GM13977 (cell line): Measurements from ENCODE around the gene RPL7A.
"Not testable (repeated sequence)": the region's sequence is repeated elsewhere in the genome, so short reads cannot be mapped to it uniquely, and the experiment has no call there.

Experiments used
- DNase-seq: peaks from one replicate; pipeline ENCODE4 v3.0.0; 2012; ENCODE audit warnings: low spot score
- CTCF ChIP-seq: IDR thresholded peaks from 2 replicates; pipeline ENCODE4 v1.5.1; 2012; ENCODE audit warnings: mild to moderate bottlenecking, control low read depth; ENCODE audit not compliant: insufficient read depth; ENCODE audit errors: extremely low read depth, missing control alignments
- in situ Hi-C: fragments of 300-500 bp; cut with MboI; formaldehyde crosslinking; loops from one replicate; pipeline ENCODE4 v1.12.0; 2022; ENCODE audit warnings: low sequenced_read_pairs, low pct_unique_long_range_greater_than_20kb, mixed read lengths, inconsistent platforms; ENCODE audit not compliant: unreplicated experiment

The RPL7A gene

GRCh38 chr9:133321411-133321935 lies 26.5 kb upstream of the RPL7A start:
- no peak for TF ChIP-seq CTCF
- in situ Hi-C loops: no loop called here
- no peak for DNase-seq

GRCh38 chr9:133322701-133323100 lies 25.3 kb upstream of the RPL7A start:
- no peak for DNase-seq
- in situ Hi-C loops: no loop called here
- no peak for TF ChIP-seq CTCF

- no peak for DNase-seq
- in situ Hi-C loops: no loop called here
- no peak for TF ChIP-seq CTCF
These were observed 24.8 kb upstream of the RPL7A start for GRCh38 chr9:133323211-133323610.

- no peak for TF ChIP-seq CTCF
- DNase-seq: no peak
- in situ Hi-C loops: no loop called here
These were observed 23.9 kb upstream of the RPL7A start for GRCh38 chr9:133323991-133324703.

GRCh38 chr9:133327021-133327420 lies 21.0 kb upstream of the RPL7A start:
- DNase-seq, in situ Hi-C loops: not testable (repeated sequence)

GRCh38 chr9:133327834-133328484 lies 20.1 kb upstream of the RPL7A start:
- in situ Hi-C loops: no loop called here
- no peak for DNase-seq

More at GRCh38 chr9:133327834-133328484, 20.1 kb upstream of the RPL7A start:
- TF ChIP-seq CTCF: no peak
